Ectodermal cell (in vitro differentiated cells): ENCODE results near the gene SLC8A1.

Source experiments
- H3K27ac ChIP-seq: 2 replicates; pipeline ENCODE4 v1.7.0; 2013; ENCODE audit warnings: mild to moderate bottlenecking, low read depth, low read length; ENCODE audit not compliant: insufficient read depth, poor library complexity, severe bottlenecking
- H3K27me3 ChIP-seq: 2 replicates; pipeline ENCODE4 v1.7.0; 2013; ENCODE audit warnings: mild to moderate bottlenecking, low read length; ENCODE audit not compliant: insufficient read depth, control insufficient read depth, poor library complexity, severe bottlenecking
- H3K36me3 ChIP-seq: one replicate; pipeline ENCODE4 v1.7.0; 2013; ENCODE audit warnings: low read length; ENCODE audit not compliant: control insufficient read depth, insufficient read depth
- H3K4me1 ChIP-seq: one replicate; pipeline ENCODE4 v1.7.0; 2013; ENCODE audit warnings: low read length; ENCODE audit not compliant: control insufficient read depth, insufficient read depth
- H3K4me3 ChIP-seq: 2 replicates; pipeline ENCODE4 v1.7.0; 2013; ENCODE audit warnings: low read depth, low read length, control low read depth; ENCODE audit not compliant: insufficient read depth
- H3K9me3 ChIP-seq: 2 replicates; pipeline ENCODE4 v1.7.0; 2013; ENCODE audit warnings: mild to moderate bottlenecking, low read length, moderate library complexity; ENCODE audit not compliant: control insufficient read depth
- WGBS, 2 experiments: methylation state at CpG; one replicate each; pipeline ENCODE4 v1.1.7; 2013; ENCODE audit warnings: missing lambda C conversion rate in 2 of 2; 5-methylcytosine and 5-hydroxymethylcytosine counted together

Gene SLC8A1

GRCh38 chr2:40123746-40124145 lies 328.1 kb downstream of the SLC8A1 start:
- WGBS, 2 experiments, result 76 to 89% methylated on average over 3 of the region's 3 CpGs
- Histone ChIP-seq H3K9me3 (no peaks in the 10 kb centered on the region), H3K27ac (no peak overlapping the region)

DNA sequence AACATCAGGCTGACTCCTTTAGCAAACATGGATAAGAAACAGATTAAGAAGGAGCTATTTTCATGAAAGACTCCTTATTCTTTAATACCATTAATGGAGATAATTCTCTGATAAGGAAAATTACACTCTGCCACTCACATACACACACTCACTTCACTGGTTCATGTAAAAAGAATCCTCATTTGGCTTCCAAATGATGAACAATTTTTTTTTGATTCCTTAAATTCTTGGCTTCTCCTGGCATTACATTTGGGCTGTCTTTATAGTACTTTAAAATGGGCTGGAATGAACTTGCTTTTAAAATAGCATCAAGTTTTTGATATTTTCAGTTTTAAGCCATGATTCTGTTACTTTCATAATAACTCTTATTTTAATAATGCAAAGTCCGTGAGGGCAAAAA lies 328.6 kb downstream of the SLC8A1 start:
- no peaks in the 10 kb centered on the region for H3K9me3 ChIP-seq
- H3K4me3 ChIP-seq, result no peak overlapping the region
- WGBS, 2 experiments, result 89 to 100% methylated on average over 1 of the region's 1 CpG

More at GRCh38 chr2:40123746-40124145, 328.1 kb downstream of the SLC8A1 start:
- H3K36me3 ChIP-seq, result no peaks in the 10 kb centered on the region
- H3K4me3 ChIP-seq, result no peak overlapping the region
- H3K27me3 ChIP-seq, result no peaks in the 10 kb centered on the region
- H3K4me1 ChIP-seq, result no peaks in the 10 kb centered on the region

GRCh38 chr2:40120957-40121356 lies 330.9 kb downstream of the SLC8A1 start:
- WGBS, 2 experiments, result 93 to 98% methylated on average over 5 of the region's 5 CpGs
- no peaks in the 10 kb centered on the region for H3K36me3 ChIP-seq
- no peak overlapping the region for H3K4me3 ChIP-seq
- H3K4me1 ChIP-seq, result no peaks in the 10 kb centered on the region
- H3K27ac ChIP-seq, result no peak overlapping the region
- H3K9me3 ChIP-seq, result no peaks in the 10 kb centered on the region
- H3K27me3 ChIP-seq, result no peaks in the 10 kb centered on the region

More for the DNA sequence above, 328.6 kb downstream of the SLC8A1 start:
- Histone ChIP-seq H3K36me3 (no peaks in the 10 kb centered on the region), H3K27me3 (no peaks in the 10 kb centered on the region), H3K4me1 (no peaks in the 10 kb centered on the region), H3K27ac (no peak overlapping the region)

DNA sequence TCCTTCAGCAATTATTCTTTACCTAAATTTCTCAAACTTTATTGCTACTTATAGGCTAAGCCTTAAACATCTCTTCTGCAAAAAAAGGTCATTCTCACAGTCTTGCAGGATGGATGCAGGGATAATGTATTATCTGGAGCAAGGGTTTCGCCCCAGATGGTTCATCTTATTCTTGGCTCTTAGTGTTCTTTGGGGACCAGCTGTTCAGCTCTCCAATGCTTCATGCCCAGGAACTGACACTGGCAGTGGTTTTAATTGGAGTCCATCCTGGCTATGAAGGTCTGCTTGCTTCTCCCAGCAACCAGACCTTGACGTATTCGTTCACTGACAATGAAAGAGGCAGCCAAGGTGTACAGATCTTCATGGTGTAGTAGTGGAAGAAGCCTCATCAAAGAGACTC lies 331.9 kb downstream of the SLC8A1 start:
- 93 to 96% methylated on average over 3 of the region's 3 CpGs for WGBS, 2 experiments
- Histone ChIP-seq H3K27me3 (no peaks in the 10 kb centered on the region), H3K4me3 (no peak overlapping the region), H3K27ac (no peak overlapping the region), H3K36me3 (no peaks in the 10 kb centered on the region), H3K4me1 (no peaks in the 10 kb centered on the region), H3K9me3 (no peaks in the 10 kb centered on the region)

GRCh38 chr2:40118622-40119021 lies 333.3 kb downstream of the SLC8A1 start:
- Histone ChIP-seq H3K27me3 (no peaks in the 10 kb centered on the region), H3K4me1 (no peaks in the 10 kb centered on the region), H3K9me3 (no peaks in the 10 kb centered on the region), H3K36me3 (no peaks in the 10 kb centered on the region), H3K27ac (no peak overlapping the region), H3K4me3 (no peak overlapping the region)
- WGBS, 2 experiments, result 93% methylated on average over 3 of the region's 3 CpGs

GRCh38 chr2:40115894-40116293 lies 336.0 kb downstream of the SLC8A1 start:
- H3K9me3 ChIP-seq, result no peaks in the 10 kb centered on the region
- H3K27me3 ChIP-seq, result no peaks in the 10 kb centered on the region
- H3K4me3 ChIP-seq, result no peak overlapping the region
- H3K4me1 ChIP-seq, result no peaks in the 10 kb centered on the region
- no peak overlapping the region for H3K27ac ChIP-seq
- H3K36me3 ChIP-seq, result no peaks in the 10 kb centered on the region
- WGBS, 2 experiments, result 94 to 96% methylated on average over 4 of the region's 4 CpGs

- no peak overlapping the region for H3K4me3 ChIP-seq
- H3K4me1 ChIP-seq, result no peaks in the 10 kb centered on the region
- H3K27me3 ChIP-seq, result no peaks in the 10 kb centered on the region
- H3K27ac ChIP-seq, result no peak overlapping the region
- 94 to 97% methylated on average over 12 of the region's 12 CpGs for WGBS, 2 experiments
- no peaks in the 10 kb centered on the region for H3K36me3 ChIP-seq
- no peaks in the 10 kb centered on the region for H3K9me3 ChIP-seq
These were observed 336.5 kb downstream of the SLC8A1 start for GRCh38 chr2:40115348-40115747.

DNA sequence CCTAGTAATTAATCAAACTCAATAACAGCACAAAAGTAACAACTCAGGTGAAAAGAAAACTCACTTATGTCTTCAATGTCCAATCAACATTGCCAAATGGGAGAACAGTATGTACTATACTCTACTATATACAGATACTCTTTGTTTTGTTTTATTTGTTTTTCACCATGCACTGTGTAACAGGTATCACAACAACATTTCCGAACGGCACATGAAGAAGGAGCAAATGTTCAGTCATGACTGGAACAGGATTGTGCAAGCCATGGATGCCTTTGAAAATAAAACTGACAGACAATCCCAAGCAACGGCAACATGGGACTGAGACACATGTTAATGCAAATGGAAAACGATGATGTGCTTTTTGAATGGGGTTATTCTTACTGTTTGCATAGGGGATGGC lies 337.9 kb downstream of the SLC8A1 start:
- H3K36me3 ChIP-seq, result no peaks in the 10 kb centered on the region
- no peaks in the 10 kb centered on the region for H3K9me3 ChIP-seq
- no peaks in the 10 kb centered on the region for H3K4me1 ChIP-seq
- H3K27ac ChIP-seq, result no peak overlapping the region
- no peaks in the 10 kb centered on the region for H3K27me3 ChIP-seq
- H3K4me3 ChIP-seq, result no peak overlapping the region
- WGBS, 2 experiments, result 94 to 96% methylated on average over 4 of the region's 4 CpGs

- 82 to 93% methylated on average over 4 of the region's 4 CpGs for WGBS, 2 experiments
- Histone ChIP-seq H3K27me3 (no peaks in the 10 kb centered on the region), H3K9me3 (no peaks in the 10 kb centered on the region), H3K4me3 (no peak overlapping the region), H3K4me1 (no peaks in the 10 kb centered on the region), H3K36me3 (no peaks in the 10 kb centered on the region), H3K27ac (no peak overlapping the region)
These were observed 338.5 kb downstream of the SLC8A1 start for GRCh38 chr2:40113272-40113968.

DNA sequence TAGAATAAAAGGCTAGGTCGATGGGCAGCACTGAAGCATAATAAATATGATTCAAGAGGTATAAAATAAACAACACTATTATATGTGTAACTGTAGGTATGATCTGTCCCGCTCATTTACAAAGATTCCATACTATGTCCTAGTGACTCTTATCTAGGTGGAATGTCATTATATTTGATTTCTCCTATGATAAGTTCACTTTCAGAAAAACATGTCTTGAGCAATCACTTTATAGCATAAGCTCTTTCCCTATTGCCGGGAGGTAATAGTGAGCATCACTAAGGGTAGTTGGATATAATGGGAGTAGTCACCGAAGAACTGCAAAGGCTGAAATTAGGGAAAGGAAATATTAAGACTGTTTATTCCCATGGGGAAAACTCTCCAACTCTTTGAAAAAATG lies 342.5 kb downstream of the SLC8A1 start:
- WGBS, 2 experiments, result 92 to 94% methylated on average over 2 of the region's 4 CpGs
- Histone ChIP-seq H3K27ac (no peak overlapping the region), H3K4me3 (no peak overlapping the region), H3K27me3 (no peaks in the 10 kb centered on the region), H3K9me3 (no peaks in the 10 kb centered on the region), H3K4me1 (no peaks in the 10 kb centered on the region), H3K36me3 (no peaks in the 10 kb centered on the region)

- H3K27ac ChIP-seq, result no peak overlapping the region
- no peaks in the 10 kb centered on the region for H3K9me3 ChIP-seq
- no peaks in the 10 kb centered on the region for H3K27me3 ChIP-seq
- 92 to 100% methylated on average over 3 to 4 of the region's 4 CpGs for WGBS, 2 experiments
- H3K4me3 ChIP-seq, result no peak overlapping the region
- H3K4me1 ChIP-seq, result no peaks in the 10 kb centered on the region
- H3K36me3 ChIP-seq, result no peaks in the 10 kb centered on the region
These were observed 343.0 kb downstream of the SLC8A1 start for GRCh38 chr2:40108851-40109250.
